GM23248 (cell line): ENCODE data around the gene PALD1. TPM values are rescaled to one million over a fixed set of nuclear protein-coding genes. Genes with fewer than 3 reads are reported as not detected.

Source experiments
- DNase-seq: peaks from one replicate; pipeline ENCODE4 v3.0.0-alpha.2; 2015
- H2AFZ ChIP-seq: fragments of 200-600 bp; sonication (generic); 2 replicates; pipeline ENCODE4 v1.6.1; 2016; ENCODE audit warnings: antibody characterized with exemption
- H3F3A ChIP-seq: fragments of 200-600 bp; sonication (generic); 2 replicates; pipeline ENCODE4 v1.6.1; 2016; ENCODE audit warnings: mild to moderate bottlenecking, antibody characterized with exemption, mixed run types; ENCODE audit not compliant: insufficient read depth
- H3K27ac ChIP-seq: fragments of 200-600 bp; sonication (generic); 2 replicates; pipeline ENCODE4 v1.5.1; 2016; ENCODE audit warnings: mild to moderate bottlenecking
- H3K27me3 ChIP-seq: fragments of 200-600 bp; sonication (generic); replicated peaks from 2 replicates; pipeline ENCODE4 v1.6.1; 2016; ENCODE audit warnings: mild to moderate bottlenecking; ENCODE audit not compliant: insufficient read depth
- H3K36me3 ChIP-seq: fragments of 200-600 bp; sonication (generic); 2 replicates; pipeline ENCODE4 v1.6.1; 2016; ENCODE audit warnings: low read depth, mild to moderate bottlenecking
- H3K4me1 ChIP-seq: fragments of 200-600 bp; sonication (generic); 2 replicates; pipeline ENCODE4 v1.6.1; 2016; ENCODE audit warnings: mild to moderate bottlenecking; ENCODE audit not compliant: insufficient read depth
- H3K4me2 ChIP-seq: fragments of 200-600 bp; sonication (generic); one replicate; pipeline ENCODE4 v1.6.1; 2016; ENCODE audit warnings: mild to moderate bottlenecking; ENCODE audit not compliant: unreplicated experiment
- H3K4me3 ChIP-seq: fragments of 200-600 bp; sonication (generic); 2 replicates; pipeline ENCODE4 v1.5.1; 2016; ENCODE audit warnings: mild to moderate bottlenecking
- H3K79me2 ChIP-seq: fragments of 200-600 bp; sonication (generic); 2 replicates; pipeline ENCODE4 v1.6.1; 2016; ENCODE audit warnings: mild to moderate bottlenecking; ENCODE audit not compliant: insufficient read depth
- H3K9ac ChIP-seq: fragments of 200-600 bp; sonication (generic); 2 replicates; pipeline ENCODE4 v1.6.1; 2016; ENCODE audit warnings: mild to moderate bottlenecking
- H3K9me2 ChIP-seq: fragments of 200-600 bp; sonication (generic); 2 replicates; pipeline ENCODE4 v1.6.1; 2016; ENCODE audit warnings: mixed run types, mild to moderate bottlenecking, moderate library complexity; ENCODE audit not compliant: insufficient read depth
- H3K9me3 ChIP-seq: fragments of 200-600 bp; sonication (generic); one replicate; pipeline ENCODE4 v1.6.1; 2017; ENCODE audit warnings: low read depth
- H4K20me1 ChIP-seq: fragments of 200-600 bp; sonication (generic); 2 replicates; pipeline ENCODE4 v1.6.0; 2016; ENCODE audit not compliant: insufficient read depth
- EZH2 ChIP-seq: fragments of 200-600 bp; sonication (generic); IDR thresholded peaks from 2 replicates; pipeline ENCODE4 v1.6.1; 2018; ENCODE audit warnings: antibody characterized with exemption, mild to moderate bottlenecking; ENCODE audit not compliant: insufficient read depth, poor library complexity, severe bottlenecking
- EZH2phosphoT487 ChIP-seq: fragments of 200-600 bp; sonication (generic); IDR thresholded peaks from 2 replicates; pipeline ENCODE4 v1.6.1; 2018; ENCODE audit warnings: antibody characterized with exemption, moderate library complexity, mild to moderate bottlenecking, low read depth; ENCODE audit not compliant: insufficient read depth
- WGBS, 2 experiments: methylation state at CpG; one replicate each; pipeline ENCODE4 v1.1.6; 2015 to 2017; ENCODE audit warnings: low lambda C conversion rate in 2 of 2, low coverage in 1 of 2; ENCODE audit errors: missing lambda C conversion rate in 2 of 2; 5-methylcytosine and 5-hydroxymethylcytosine counted together
- in situ Hi-C: fragments of 300-500 bp; cut with MboI; formaldehyde crosslinking; loops from 2 replicates; pipeline ENCODE4 v1.15.0; 2020
- polyA plus RNA-seq: library from polyadenylated mRNA; unstranded; fragments of >200 nt; fragmentation: Nextera tagmentation; extraction: Ambion mirVana; gene quantifications from 2 replicates; pipeline ENCODE4 v1.2.1, GENCODE V29; 2016
- total RNA-seq: library from RNA; depleted of rRNA; stranded (reverse); fragments of >200 nt; shearing (Covaris generic); gene quantifications from 2 replicates; pipeline ENCODE4 v1.2.3, GENCODE V29; 2014; rRNA removed

Gene PALD1
- total RNA-seq (not detected in 2 replicates), polyA plus RNA-seq (not detected in 2 replicates)

DNA sequence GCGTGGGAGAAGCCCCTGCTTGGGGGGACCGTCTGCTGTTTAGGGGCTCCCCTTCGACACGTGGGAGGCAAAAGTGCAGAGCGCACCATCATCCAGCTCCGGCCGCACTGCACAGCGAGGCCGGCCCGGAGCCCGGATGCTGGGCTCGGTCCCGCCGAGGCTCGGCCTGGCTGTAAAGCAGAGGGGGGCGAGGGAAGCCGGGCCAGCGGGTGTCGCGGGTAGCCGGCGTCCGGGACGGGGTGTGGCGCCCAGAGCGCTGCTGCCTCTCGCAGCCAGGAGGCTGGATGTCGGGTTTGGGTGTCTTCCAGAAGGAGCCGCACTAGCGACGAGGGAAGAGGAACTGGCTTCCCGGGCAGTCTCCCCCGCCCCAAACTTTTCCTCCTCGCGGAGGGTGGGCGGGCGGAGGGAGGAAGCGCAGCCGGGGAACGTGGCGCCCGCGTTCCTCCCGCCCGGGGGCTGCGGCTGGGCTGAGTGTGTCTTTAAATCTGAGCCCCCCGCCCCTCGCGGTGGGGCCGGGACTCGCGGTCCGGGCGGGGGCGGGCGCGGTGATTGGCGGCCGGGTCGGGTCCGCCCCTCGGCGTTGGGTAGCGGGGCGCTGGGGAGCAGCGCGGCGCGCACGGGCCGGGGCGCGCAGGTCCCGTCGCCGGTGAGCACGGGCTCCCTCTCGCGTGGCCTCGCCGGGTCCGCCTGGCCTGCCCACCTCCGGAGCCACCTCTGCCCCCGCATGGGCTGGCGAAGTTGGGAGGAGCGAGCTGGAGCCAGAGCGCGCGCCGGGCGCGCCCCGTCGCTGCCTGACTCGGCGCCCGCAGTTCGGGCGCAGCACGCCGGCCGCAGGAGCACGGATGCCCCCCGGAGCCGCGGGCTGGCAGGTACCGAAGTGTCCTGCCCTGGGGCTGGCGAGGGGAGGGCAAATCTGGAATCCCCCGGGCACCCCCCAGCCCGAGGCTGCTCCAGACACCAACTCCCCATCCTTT is at the start of gene PALD1:
Gene PALD1, plus strand, starts transcription at position 577 of the 974 bp plus-strand sequence. CDS start 47,185 bp downstream, outside the sequence.
- DNase-seq, result peak; percentile 57
- H3K27ac ChIP-seq, result no peak within 1 kb of the TSS
- WGBS, 2 experiments, result 1% methylated on average over 51 to 71 of the region's 110 CpGs
- H4K20me1 ChIP-seq, result no peaks in the 10 kb centered on the region
- in situ Hi-C loops, result no loop called here
- H3K79me2 ChIP-seq, result no peaks in the 10 kb centered on the region
- H2AFZ ChIP-seq, result peak within 1 kb of the TSS; percentile 50
- peak within 1 kb of the TSS; percentile 69 for H3K4me3 ChIP-seq
- H3F3A ChIP-seq, result no peaks in the 10 kb centered on the region
- H3K36me3 ChIP-seq, result no peaks in the 10 kb centered on the region
- H3K9ac ChIP-seq, result peak within 1 kb of the TSS; percentile 41
- peak within 1 kb of the TSS; percentile 47 for H3K4me2 ChIP-seq
- TF ChIP-seq EZH2, result no peak
- TF ChIP-seq EZH2phosphoT487, result no peak
- H3K4me1 ChIP-seq, result no peaks in the 10 kb centered on the region
- H3K9me3 ChIP-seq, result no peaks in the 10 kb centered on the region
- no peaks in the 10 kb centered on the region for H3K9me2 ChIP-seq
- H3K27me3 ChIP-seq, result peaks cover 27% of the 10 kb centered on the region

GRCh38 chr10:70430493-70431445 is 47.8 kb upstream of the PALD1 start:
- TF ChIP-seq EZH2 (no peak), EZH2phosphoT487 (no peak)
- Histone ChIP-seq H4K20me1 (peaks cover 4% of the 10 kb centered on the region; the same call in 1 of the 2 replicates), H3K9me2 (no peaks in the 10 kb centered on the region), H3K4me3 (no peak overlapping the region), H3K4me2 (no peak overlapping the region), H3K79me2 (no peaks in the 10 kb centered on the region), H3K27ac (peak overlapping the region; percentile 57), H3K27me3 (no peaks in the 10 kb centered on the region), H3K36me3 (peaks cover 34% of the 10 kb centered on the region), H2AFZ (no peak overlapping the region), H3K9ac (no peak overlapping the region), H3K4me1 (peaks cover 26% of the 10 kb centered on the region), H3F3A (peaks cover 40% of the 10 kb centered on the region), H3K9me3 (no peaks in the 10 kb centered on the region)
- in situ Hi-C loops, result no loop called here
- WGBS, 2 experiments, result 20 to 27% methylated on average over 6 of the region's 6 CpGs
- DNase-seq, result peak; percentile 67

GRCh38 chr10:70432101-70432500 is 46.5 kb upstream of the PALD1 start:
- TF ChIP-seq EZH2 (no peak), EZH2phosphoT487 (no peak)
- DNase-seq, result no peak
- no peaks in the 10 kb centered on the region for H3K9me3 ChIP-seq
- H3K36me3 ChIP-seq, result peaks cover 26% of the 10 kb centered on the region; the same call in 1 of the 2 replicates
- no peak overlapping the region for H3K4me2 ChIP-seq
- H3K27ac ChIP-seq, result no peak overlapping the region
- no peak overlapping the region for H2AFZ ChIP-seq
- 87 to 95% methylated on average over 4 of the region's 4 CpGs for WGBS, 2 experiments
- H3F3A ChIP-seq, result peaks cover 40% of the 10 kb centered on the region
- H3K4me1 ChIP-seq, result peaks cover 26% of the 10 kb centered on the region
- H4K20me1 ChIP-seq, result peaks cover 4% of the 10 kb centered on the region; the same call in 1 of the 2 replicates
- in situ Hi-C loops, result no loop called here
- H3K9ac ChIP-seq, result no peak overlapping the region
- no peaks in the 10 kb centered on the region for H3K27me3 ChIP-seq
- no peaks in the 10 kb centered on the region for H3K79me2 ChIP-seq
- H3K4me3 ChIP-seq, result no peak overlapping the region
- H3K9me2 ChIP-seq, result no peaks in the 10 kb centered on the region
